Forelimb muscle (tissue), 1 donor: Measurements from ENCODE around the gene TSPAN15. TPM values are rescaled to one million over a fixed set of nuclear protein-coding genes. Genes with fewer than 3 reads are reported as not detected.

Source experiments
- DNase-seq: peaks from one replicate; pipeline ENCODE4 v3.0.0-alpha.2; 2013; ENCODE audit warnings: low read depth
- polyA plus RNA-seq: library from polyadenylated mRNA; unstranded; fragments of 120-200 nt; gene quantifications from one replicate; pipeline ENCODE4 v1.2.1, GENCODE V29; 2013; ENCODE audit not compliant: insufficient read length

TSPAN15 gene
- polyA plus RNA-seq, 1 donor = 69.5 TPM

DNA sequence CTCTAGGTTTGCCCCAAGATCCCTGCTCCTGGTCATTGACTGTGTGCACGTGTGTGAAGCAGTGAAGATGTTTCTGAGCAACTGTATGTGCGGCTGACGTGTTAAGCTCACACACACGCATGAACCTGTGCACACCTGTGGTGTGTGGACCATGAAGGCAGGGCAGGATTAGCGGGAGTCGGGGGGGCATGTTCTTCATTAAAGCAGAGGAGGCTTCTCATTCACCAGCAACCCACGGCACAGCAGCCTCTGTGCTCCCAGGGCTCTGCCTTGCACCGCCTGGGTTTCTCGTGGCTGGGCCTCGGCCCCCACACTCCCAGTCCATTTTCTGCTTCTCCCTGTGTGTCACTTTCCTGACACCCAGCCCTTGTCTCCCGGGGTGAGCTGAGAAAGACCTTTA, 33.7 kb upstream of the TSPAN15 start:
- no peak for DNase-seq

- no peak for DNase-seq
Observed at GRCh38 chr10:69418052-69418752, 33.1 kb upstream of the TSPAN15 start.

DNA sequence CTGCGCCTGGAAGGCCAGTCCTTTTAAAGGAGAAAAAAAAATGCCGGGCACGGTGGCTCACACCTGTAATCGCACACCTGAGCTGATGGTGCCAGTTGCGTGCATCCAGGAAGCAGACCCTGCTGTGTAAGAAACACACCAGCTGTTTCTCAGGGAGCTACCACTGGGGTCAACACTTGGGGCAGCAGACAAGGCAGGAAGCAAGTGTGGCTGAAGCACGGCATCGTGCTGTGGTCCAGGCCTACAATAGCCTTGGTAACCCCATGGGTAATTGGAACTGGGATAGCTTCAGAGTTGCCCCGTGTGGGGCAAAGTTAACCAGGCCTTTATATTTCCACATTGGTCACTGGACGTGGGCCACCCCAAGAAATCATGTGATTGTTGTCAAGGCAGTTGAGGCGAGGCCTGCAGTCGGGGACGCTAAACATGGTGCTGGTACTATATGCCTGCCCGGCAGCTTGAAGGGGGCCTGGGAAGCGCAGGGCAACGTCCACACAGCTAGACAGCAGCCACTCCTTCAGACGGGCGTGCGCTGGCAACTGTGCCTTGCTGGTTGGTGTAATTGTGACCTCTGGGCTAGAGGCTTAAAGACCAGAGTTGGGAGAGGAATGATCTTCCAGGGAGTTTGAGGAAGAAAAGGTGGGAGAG, 32.0 kb upstream of the TSPAN15 start:
- DNase-seq = no peak

DNA sequence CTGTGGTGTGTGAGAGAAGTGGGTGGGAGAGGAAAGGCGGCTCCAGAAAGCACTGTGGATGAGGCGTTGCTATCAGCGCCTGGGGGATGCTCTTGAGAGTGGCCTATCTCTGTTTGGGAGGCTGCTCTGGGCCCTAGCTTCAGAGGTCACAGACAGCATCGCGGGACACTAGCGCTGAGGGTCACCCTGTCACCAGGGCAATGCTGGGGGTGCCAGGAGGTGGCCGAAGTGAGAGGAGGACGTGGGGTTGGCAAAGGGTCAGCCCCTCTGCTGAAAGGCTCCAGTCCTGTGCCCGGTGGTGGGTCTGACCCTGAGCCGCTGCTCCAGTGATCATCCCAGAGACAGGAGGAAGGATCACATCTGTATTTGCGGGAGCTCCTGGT, 31.5 kb upstream of the TSPAN15 start:
- no peak for DNase-seq

DNA sequence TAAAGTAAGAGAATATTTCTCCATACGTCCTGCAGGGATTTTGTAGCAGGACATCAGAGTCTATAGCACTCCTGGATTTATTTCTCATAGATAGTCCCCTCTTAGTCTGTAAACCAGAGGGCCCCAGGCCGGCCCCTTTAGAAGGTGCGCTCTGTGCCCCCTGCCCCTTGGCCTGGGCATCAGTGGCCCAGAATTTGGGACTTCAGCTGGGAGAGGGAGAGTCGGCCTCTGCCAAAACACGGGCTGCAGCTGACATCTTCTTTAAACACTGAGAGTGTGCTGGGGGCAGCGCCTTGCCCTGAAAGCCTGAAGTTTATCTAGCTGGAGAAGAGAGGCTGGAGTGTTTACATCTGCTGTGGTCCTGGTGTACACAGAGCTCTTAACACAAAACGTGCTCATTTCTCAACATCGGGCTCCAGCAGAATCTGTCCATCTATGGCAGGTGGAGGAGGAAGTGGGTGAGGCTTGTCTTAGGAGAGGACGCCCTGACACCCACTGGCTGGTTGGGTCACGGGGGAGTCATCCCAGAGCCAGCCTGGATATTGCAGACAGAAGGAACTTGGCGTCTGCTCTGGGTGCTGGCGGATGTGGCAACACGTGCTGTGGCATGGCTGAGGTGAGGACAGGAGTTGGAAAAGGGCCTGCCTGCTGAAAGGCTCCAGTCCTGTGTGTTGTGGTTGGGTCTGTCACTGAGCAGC, 29.5 kb upstream of the TSPAN15 start:
- no peak for DNase-seq

DNA sequence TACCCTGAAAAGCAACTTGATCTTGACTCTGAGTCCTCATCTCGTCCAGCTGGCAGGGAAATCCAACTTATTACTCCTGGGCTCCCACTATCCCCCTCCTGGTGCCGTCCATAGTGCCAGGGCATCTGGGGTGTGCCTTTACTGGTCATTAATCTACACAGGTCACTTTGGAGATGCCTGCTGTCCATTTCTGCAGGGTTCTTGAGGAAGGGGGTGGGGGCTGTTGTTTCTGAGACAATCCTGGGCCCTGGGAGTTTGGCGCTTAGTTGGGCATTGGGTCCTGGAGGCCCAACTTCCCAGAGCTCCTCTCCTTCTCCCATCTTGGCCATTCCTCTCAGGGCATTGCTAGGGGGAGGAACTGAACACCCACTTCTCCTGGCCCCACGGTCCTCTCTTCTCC, 28.6 kb upstream of the TSPAN15 start:
- no peak for DNase-seq

GRCh38 chr10:69425041-69425440, 26.2 kb upstream of the TSPAN15 start:
- DNase-seq = no peak

GRCh38 chr10:69425511-69426298, 25.6 kb upstream of the TSPAN15 start:
- DNase-seq = no peak

DNA sequence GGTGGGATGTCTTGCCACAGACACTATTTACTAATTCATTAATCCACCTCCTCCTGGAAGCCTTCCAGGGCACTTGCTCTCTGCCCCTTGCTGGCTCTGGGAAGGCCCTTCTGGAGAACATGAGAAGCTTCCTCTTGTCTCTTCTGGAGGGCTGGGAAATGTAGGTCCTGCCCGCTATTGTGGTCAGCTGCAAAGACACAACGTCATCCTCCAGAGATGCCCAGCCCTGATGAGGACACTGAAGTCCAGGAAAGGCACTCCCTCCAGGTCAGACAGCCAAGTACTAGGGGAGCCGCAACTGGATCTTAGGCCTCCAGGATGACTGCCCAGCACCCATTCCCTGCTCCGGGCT, 24.9 kb upstream of the TSPAN15 start:
- no peak for DNase-seq

- no peak for DNase-seq
Observed at GRCh38 chr10:69428165-69428564, 23.1 kb upstream of the TSPAN15 start.

DNA sequence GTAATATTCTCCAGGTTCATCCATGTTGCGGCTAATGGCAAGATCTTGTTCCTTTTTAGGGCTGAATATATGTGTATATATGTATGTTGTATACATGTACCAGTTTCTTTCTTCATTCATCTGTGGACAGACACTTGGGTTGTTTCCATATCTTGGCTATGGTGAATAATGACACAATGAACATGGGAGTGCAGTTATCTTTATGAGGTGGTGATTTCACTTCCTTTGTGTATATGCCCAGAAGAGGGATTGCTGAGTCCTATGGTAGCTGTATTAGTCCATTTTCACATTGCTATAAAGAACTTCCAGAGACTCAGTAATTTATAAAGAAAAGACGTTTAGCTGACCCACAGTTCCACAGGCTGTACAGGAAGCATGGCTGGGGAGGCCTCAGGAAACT, 17.1 kb upstream of the TSPAN15 start:
- DNase-seq = no peak

- no peak for DNase-seq
Observed at GRCh38 chr10:69434926-69435325, 16.3 kb upstream of the TSPAN15 start.

DNA sequence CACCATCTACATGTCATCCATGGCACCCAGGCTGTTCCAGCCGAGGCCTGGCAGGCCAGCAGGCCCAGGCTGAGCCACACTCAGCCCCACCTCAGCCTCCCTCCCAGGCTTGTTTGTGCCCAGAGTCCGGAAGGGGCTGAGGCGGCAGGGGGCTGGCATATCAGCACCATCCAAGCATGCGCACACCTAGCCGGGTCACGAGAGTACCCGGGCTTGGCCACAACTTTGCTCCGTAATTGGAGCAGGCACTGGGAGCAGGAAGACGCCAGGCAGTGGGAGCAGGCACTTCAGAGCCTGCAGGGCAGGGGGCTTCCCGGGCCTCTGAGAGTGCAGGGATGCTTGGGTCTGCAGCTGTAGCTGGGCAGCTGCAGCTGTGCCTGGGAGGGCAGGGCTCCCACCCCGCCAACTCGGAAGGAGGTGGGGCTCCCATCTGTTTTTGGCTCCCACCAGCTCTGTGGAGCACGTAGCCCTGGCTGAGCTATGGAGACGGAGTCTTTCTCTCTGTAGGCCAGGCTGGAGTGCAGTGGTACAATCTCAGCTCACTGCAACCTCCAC, 15.2 kb upstream of the TSPAN15 start:
- DNase-seq = no peak

DNA sequence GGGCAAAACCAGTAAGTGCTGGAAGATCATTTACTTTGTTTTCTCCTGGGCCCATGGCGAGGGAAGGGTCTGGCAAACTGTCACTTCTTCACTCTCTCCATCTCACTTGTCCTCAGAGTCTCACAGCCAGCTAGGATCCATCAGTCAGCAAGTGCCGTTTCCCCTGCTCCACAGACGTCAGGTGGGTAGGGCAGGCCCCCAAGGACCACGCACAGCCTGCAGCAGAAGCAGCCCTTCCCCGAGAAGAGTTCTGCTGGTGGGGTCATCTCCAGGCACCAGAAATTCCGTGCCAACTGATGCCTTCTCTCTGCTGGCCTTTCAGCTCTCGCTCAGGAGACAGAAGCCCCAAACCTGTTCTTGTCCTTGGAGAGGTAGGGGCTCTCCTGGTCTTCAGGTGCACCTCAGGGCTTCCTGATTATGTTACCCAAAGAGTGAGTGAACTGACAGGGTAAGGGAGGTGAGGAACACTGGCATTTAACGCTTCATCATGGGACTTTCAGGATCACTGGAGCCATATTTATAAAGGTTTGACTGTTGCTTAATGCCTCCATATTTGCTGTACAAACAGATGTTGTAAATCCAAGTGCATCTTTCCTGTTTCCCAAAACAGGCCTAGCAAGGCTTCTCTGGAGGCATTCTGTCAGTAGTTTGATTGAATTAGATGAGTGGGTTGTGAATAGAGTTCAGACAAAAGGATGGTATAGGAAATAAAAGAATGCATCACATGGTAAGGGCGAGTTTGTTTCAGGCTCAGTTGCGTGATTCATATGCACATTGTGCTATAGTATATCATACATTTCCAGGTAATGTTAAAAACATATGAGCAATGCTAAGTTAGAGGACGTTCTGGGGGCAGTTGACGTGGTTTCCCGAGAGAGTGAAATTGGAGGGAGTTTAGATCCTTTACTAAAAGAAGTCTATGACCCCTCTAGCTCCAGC, 13.7 kb upstream of the TSPAN15 start:
- no peak for DNase-seq

DNA sequence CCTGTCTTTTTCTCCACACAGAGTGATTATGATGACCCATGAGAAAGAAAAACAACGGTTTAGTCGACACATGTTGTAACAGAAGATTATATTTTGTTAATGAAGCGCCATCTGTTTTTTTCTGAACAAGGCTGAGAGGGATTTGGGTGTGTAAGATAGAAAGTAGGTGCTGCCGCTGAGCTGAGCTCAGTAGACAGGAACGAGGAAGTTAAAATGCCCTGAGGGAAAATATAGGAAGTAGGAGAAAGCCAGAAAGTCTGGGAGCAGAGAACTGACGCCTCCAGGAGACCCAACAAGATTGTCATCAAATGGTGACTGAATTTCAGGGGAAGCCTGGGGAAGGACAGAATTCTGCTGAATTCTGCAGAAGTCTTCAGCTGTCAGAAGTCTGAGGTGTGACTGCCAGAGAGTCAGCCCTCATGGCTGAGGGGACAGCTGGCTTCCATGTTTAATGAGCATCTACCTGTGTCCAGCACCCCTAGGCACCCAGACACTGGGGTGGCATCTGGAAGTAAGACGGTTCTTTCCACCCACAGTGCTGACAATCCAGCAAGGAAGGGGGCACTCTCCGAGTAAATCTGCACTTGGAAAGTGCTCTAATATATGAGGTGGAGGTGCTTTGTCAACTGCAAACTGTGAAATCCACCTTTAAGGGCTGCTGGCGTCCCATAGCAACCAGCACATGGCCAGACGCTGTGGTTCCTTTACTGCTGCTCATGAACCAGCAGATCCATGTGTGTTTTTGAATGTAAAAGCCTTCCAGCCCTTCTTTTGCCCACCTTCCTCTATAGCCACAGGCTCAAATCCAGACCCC, 12.5 kb upstream of the TSPAN15 start:
- no peak for DNase-seq

DNA sequence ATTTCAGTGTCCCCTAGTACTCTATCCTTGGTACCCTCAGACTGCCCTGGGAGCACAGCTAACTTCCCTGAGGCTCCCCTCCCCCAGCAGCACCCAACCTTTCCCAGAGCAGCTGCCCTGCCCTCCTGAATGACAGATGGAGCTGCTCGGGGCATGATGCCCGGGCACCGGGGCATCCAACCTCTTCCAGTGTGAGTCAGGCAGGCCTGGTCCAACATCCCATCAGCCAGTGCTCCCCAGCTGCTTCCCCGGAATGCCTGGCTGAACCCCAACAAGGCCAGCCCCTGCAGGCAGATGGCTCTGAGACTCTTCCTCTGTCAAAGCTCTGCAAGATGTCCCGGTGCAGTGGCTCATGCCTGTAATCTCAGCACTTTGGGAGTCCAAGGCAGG, 11.9 kb upstream of the TSPAN15 start:
- DNase-seq = no peak

GRCh38 chr10:69439813-69440506, 11.3 kb upstream of the TSPAN15 start:
- DNase-seq = no peak

DNA sequence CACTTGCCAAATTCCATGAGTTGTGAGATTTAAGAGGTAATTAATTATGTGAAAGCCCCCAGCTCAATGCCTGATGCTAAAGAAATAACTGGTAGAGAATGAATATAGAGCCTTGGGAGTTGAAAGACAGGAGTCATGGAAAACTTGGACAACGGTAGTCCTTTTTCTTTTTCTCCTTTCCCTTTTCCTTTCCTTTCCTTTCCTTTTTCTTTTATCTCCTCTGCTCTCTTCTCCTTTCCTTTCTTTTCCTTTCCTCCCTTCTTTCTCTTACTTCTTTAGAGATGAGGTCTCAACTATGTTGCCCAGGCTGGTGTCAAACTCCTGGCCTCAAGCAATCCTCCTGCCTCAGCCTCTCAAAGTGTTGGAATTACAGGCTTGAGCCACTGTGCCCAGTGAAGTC, 7.9 kb upstream of the TSPAN15 start:
- no peak for DNase-seq

DNA sequence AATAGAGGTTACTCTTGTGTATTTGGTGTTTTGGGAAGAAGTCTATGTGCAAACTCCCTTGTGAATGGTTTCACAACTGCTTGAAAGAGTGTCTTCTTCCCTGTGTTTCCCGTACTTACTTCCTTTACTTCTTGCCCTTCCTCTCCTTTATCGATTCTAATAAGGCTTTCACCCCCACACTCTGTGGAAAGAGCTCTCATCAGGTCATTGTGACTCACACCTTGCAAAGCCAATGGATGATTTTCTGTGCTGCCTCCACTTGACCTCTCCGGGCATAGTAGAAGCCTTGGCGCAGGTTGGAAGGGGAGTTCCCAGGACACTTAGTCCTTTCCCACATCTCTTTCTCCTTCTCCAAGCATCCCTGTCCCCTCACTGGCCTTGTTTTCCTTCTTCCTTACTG, 6.2 kb upstream of the TSPAN15 start:
- no peak for DNase-seq

DNA sequence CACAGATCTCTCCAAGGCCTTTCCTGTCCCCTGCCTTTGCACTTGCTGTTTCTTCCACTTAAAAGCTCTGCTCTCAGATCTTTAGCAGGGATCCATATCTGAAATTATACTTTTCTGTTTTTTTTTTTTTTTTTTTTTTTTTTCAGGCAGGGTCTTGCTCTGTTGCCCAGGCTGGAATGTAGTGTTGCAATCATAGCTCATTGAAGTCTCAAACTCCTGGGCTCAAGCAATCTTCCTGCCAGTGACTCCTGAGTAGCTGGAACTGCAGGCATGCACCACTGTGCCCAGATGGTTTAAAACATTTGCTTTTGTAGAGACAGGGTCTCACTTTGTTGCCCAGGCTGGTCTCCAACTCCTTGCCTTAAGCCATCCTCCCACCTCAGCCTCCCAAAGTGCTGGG, 5.0 kb upstream of the TSPAN15 start:
- DNase-seq = no peak
